Stimulated activated CD8-positive, alpha-beta memory T cell treated with anti-CD3 and anti-CD28 coated beads, Interleukin-12 subunit alpha, Interleukin-12 subunit beta, amount 100 ng/mL, for 24 hours (primary cell): Measurements from ENCODE around the gene NFIL3.

ENCODE experiments used
- DNase-seq: peaks from one replicate; pipeline ENCODE4 v3.0.0-alpha.2; 2020; ENCODE audit errors: extremely low read depth

Gene NFIL3

GRCh38 chr9:91359734-91360470 is 63.7 kb downstream of the NFIL3 start:
- no peak for DNase-seq

GRCh38 chr9:91359083-91359482 is 64.5 kb downstream of the NFIL3 start:
- no peak for DNase-seq
